Measurements from ENCODE around the gene ARMC5.

DNA sequence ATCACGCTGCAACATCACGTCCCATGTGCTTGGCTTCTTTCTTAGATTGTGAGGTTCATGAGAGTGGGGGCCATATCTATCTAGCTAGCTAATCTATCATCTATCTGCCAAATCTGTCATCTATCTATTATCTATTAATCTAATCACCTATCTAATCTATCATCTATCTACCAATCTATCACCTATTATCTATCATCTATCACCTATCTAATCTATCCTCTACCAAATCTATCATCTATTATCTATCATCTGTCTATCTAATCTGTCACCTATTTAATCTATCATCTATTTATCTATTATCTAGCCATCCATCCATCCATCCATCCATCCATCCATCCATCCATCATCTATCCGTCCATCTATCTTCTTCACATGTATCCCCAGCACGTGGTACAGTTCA is 45.4 kb upstream of the ARMC5 start:
- TF ChIP-seq YY1 (IDR thresholded peaks at IDR 0.05; ENCODE audit: insufficient read depth, insufficient read length): no peak
- TF ChIP-seq ZNF274 (IDR thresholded peaks at IDR 0.05; ENCODE audit: low read depth, low read length): no peak
- no peak for TF ChIP-seq SUZ12 (IDR thresholded peaks at IDR 0.05; ENCODE audit: extremely low read depth, insufficient read depth, insufficient read length)
